Endothelial cell of umbilical vein (primary cell): ENCODE data around the gene RPS2. TPM values are rescaled to one million over a fixed set of nuclear protein-coding genes. Genes with fewer than 3 reads are reported as not detected.

Source experiments
- BruUV-seq: library from RNA; stranded (reverse); fragments of 400-500 nt; replicated peaks from 2 replicates; lab custom pipeline; 2021; lab: Mats Ljungman, UMichigan
- CTCF ChIA-PET: fragments of 300-600, 350-600 bp; sonication (Branson Sonifier 250); formaldehyde crosslinking; loops from one replicate; lab custom pipeline; 2021; ENCODE audit warnings: antibody characterized with exemption, inconsistent platforms; lab: Charles Lee
- POLR2A ChIA-PET: fragments of 300-600, 350-600 bp; sonication (Branson Sonifier 250); formaldehyde crosslinking; loops from one replicate; lab custom pipeline; 2021; ENCODE audit warnings: antibody characterized with exemption, inconsistent platforms; lab: Charles Lee
- DNase-seq: peaks from one replicate; pipeline ENCODE4 v3.0.0-alpha.2; 2011; ENCODE audit warnings: low read depth, low spot score
- FAIRE-seq: peaks from 2 replicates; lab custom pipeline; 2011; peaks lifted over from hg19 to GRCh38; lab: Jason Lieb, UNC
- H2AFZ ChIP-seq: 2 replicates; pipeline ENCODE4 v1.6.0; 2012; ENCODE audit warnings: low read depth, low read length, control low read depth, inconsistent platforms
- H3K27ac ChIP-seq: 2 replicates; pipeline ENCODE4 v1.5.1; 2011; ENCODE audit warnings: low read depth, mild to moderate bottlenecking, control low read depth, low read length, moderate library complexity; ENCODE audit not compliant: insufficient read depth
- H3K27me3 ChIP-seq, 2 experiments: 2 replicates each; pipeline versions ENCODE4 v1.6.0 to v1.6.1; 2011; ENCODE audit warnings: low read length in 2 of 2, mixed read lengths in 1 of 2; ENCODE audit not compliant: control insufficient read depth in 2 of 2, insufficient read depth in 2 of 2
- H3K36me3 ChIP-seq, 2 experiments: 2 replicates in 1 of 2; 3 replicates in 1 of 2; pipeline ENCODE4 v1.5.1; 2011; ENCODE audit warnings: low read length in 2 of 2, mild to moderate bottlenecking in 1 of 2, moderate library complexity in 1 of 2; ENCODE audit not compliant: control insufficient read depth in 2 of 2, insufficient read depth in 2 of 2; ENCODE audit errors: extremely low read depth in 1 of 2
- H3K4me1 ChIP-seq: 3 replicates; pipeline ENCODE4 v1.5.1; 2011; ENCODE audit warnings: mild to moderate bottlenecking, low read length; ENCODE audit not compliant: control insufficient read depth, insufficient read depth; ENCODE audit errors: extremely low read depth
- H3K4me2 ChIP-seq: 2 replicates; pipeline ENCODE4 v1.6.1; 2011; ENCODE audit warnings: low read length, control low read depth, mixed read lengths; ENCODE audit not compliant: insufficient read depth
- H3K4me3 ChIP-seq, 3 experiments: fragments of 200-600 bp in 1 of 3; sonication (generic), shearing (Covaris generic) in 1 of 3; replicated peaks in 1 of 3; 2 replicates each; pipeline ENCODE4 v1.5.1; 2011 to 2016; ENCODE audit warnings: control low read depth in 3 of 3, low read length in 3 of 3, mild to moderate bottlenecking in 2 of 3, inconsistent platforms in 1 of 3, low read depth in 1 of 3, moderate library complexity in 1 of 3; ENCODE audit not compliant: insufficient read depth in 1 of 3
- H3K79me2 ChIP-seq: 2 replicates; pipeline ENCODE4 v1.6.0; 2012; ENCODE audit warnings: low read length, inconsistent platforms; ENCODE audit not compliant: control insufficient read depth, insufficient read depth
- H3K9ac ChIP-seq: replicated peaks from 2 replicates; pipeline ENCODE3; 2011; ENCODE audit warnings: low read length, control low read depth; ENCODE audit not compliant: insufficient read depth; ENCODE audit errors: extremely low read depth
- H3K9me1 ChIP-seq: replicated peaks from 3 replicates; pipeline ENCODE4 v1.6.0; 2011; ENCODE audit warnings: mild to moderate bottlenecking, low read length; ENCODE audit not compliant: control insufficient read depth, insufficient read depth; ENCODE audit errors: extremely low read depth
- H3K9me3 ChIP-seq: replicated peaks from 2 replicates; pipeline ENCODE4 v1.5.1; 2012; ENCODE audit warnings: low read length, inconsistent platforms; ENCODE audit not compliant: control insufficient read depth, insufficient read depth
- H4K20me1 ChIP-seq: replicated peaks from 2 replicates; pipeline ENCODE3; 2011; ENCODE audit warnings: mild to moderate bottlenecking, low read length; ENCODE audit not compliant: control insufficient read depth, insufficient read depth; ENCODE audit errors: extremely low read depth
- EZH2 ChIP-seq: IDR thresholded peaks from 2 replicates; pipeline ENCODE4 v1.6.1; 2012; ENCODE audit warnings: borderline replicate concordance, low read depth, mild to moderate bottlenecking, moderate library complexity, low read length, inconsistent platforms; ENCODE audit not compliant: severe bottlenecking
- FOS ChIP-seq: IDR thresholded peaks from 2 replicates; pipeline ENCODE4 v1.6.1; 2011; ENCODE audit warnings: mild to moderate bottlenecking, low read length, moderate library complexity, borderline replicate concordance; ENCODE audit not compliant: insufficient read depth
- JUN ChIP-seq: IDR thresholded peaks from 2 replicates; pipeline ENCODE4 v1.6.1; 2011; ENCODE audit warnings: borderline replicate concordance, low read depth; ENCODE audit not compliant: insufficient read length, insufficient read depth
- MYC ChIP-seq: IDR thresholded peaks from one replicate; pipeline ENCODE4 v1.6.1; 2011; ENCODE audit warnings: mild to moderate bottlenecking, low read depth, low read length
- POLR2A ChIP-seq: IDR thresholded peaks from 2 replicates; pipeline ENCODE4 v1.6.1; 2012; ENCODE audit warnings: low read depth, mild to moderate bottlenecking, control low read depth, low read length
- dilution Hi-C: fragments of 300-500 bp; cut with MboI; formaldehyde crosslinking; loops from one replicate; pipeline ENCODE4 v1.15.0; 2019; ENCODE audit warnings: low sequenced_read_pairs; ENCODE audit not compliant: extremely low pct_ligation_motif_present
- intact Hi-C: fragments of 100-400 bp; cut with micrococcal nuclease; formaldehyde crosslinking; loops from one replicate; pipeline ENCODE4 v1.10.0; 2022
- polyA plus RNA-seq, 4 experiments: library from polyadenylated mRNA; depleted of rRNA in 3 of 4; stranded (reverse) in 3 of 4; unstranded in 1 of 4; fragments of >200 nt; gene quantifications; 2 replicates each; pipeline versions ENCODE4 v1.2.1 to v1.2.3, GENCODE V29; 2011 to 2012; ENCODE audit warnings: missing spikeins in 1 of 4
- total RNA-seq: library from RNA; stranded (reverse); gene quantifications from 2 replicates; pipeline ENCODE4 v1.2.3, GENCODE V29; 2021
- TF ChIP-seq, protein P1 (sequence below), 2 donors: IDR thresholded peaks; 1 replicate in 1 of 2; 2 replicates in 1 of 2; pipeline ENCODE4 v1.5.1; 2011; ENCODE audit warnings: low read length in 2 of 2, mild to moderate bottlenecking in 2 of 2, moderate library complexity in 2 of 2, control low read depth in 1 of 2, inconsistent platforms in 1 of 2, low read depth in 1 of 2; ENCODE audit not compliant: insufficient read depth in 1 of 2; ENCODE audit errors: extremely low read depth in 1 of 2

RPS2 gene
- total and polyA plus RNA-seq, 2 donors (not counting 3 experiments of a cell fraction or from before 2014, with no cell fraction given): 2,793 to 9,021 TPM

DNA sequence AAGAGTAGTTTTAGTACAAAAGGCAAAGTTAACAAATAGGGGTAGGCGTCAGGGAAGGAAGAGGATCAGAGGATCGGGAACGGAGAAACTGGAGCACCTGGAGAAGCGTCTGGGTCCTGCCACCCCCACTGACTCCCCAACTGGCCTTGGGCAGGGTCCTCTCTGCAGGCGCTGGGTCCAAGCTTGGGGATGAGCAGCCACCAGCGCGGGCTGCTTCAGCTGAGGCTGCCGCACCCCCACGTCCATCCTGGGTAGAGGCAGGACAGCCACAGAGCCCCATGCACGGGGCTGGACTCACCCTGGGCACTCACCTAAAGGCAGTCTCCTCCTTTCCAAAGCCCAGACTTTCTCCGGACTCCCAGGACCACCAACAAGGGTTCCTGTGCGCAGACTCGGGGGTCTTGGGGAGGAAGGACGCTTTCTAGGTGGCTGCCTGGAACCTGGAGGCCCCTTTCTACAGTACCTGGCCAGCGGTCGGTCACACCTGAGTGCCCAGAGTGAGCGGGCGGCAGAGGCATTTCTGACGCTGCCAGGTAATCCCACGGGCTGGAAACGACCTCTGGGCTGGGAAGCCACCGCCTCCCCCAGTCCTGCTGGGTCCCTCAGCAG, 47.5 kb downstream of the RPS2 start:
- CTCF ChIA-PET: interaction anchor here (1.3 kb wide), 1 partner anchor 12 kb away, joined by 4 read pairs; no protein-coding TSS in a partner anchor
- Histone ChIP-seq H3K4me3 (no peak overlapping the region), H3K27ac (no peak overlapping the region), H3K9me3 (no peaks in the 10 kb centered on the region), H3K36me3 (no peaks in the 10 kb centered on the region), H3K9me1 (no peaks in the 10 kb centered on the region), H4K20me1 (no peaks in the 10 kb centered on the region), H3K4me2 (no peak overlapping the region), H2AFZ (no peak overlapping the region), H3K79me2 (no peaks in the 10 kb centered on the region), H3K4me1 (no peaks in the 10 kb centered on the region), H3K27me3 (peaks cover 37 to 38% of the 10 kb centered on the region in 2 experiments), H3K9ac (no peak overlapping the region)
- dilution Hi-C loops: no loop called here
- no TSS peak for BruUV-seq
- intact Hi-C loops: loop anchor here (5.0 kb wide), 1 partner anchor 695 kb away; no protein-coding TSS in a partner anchor
- DNase-seq (no peak), FAIRE-seq (no peak)
- POLR2A ChIA-PET: no interaction called here
- TF ChIP-seq JUN (no peak), FOS (no peak), MYC (no peak), POLR2A (no peak), EZH2 (peak; percentile 75)
- TF ChIP-seq, protein P1, sequence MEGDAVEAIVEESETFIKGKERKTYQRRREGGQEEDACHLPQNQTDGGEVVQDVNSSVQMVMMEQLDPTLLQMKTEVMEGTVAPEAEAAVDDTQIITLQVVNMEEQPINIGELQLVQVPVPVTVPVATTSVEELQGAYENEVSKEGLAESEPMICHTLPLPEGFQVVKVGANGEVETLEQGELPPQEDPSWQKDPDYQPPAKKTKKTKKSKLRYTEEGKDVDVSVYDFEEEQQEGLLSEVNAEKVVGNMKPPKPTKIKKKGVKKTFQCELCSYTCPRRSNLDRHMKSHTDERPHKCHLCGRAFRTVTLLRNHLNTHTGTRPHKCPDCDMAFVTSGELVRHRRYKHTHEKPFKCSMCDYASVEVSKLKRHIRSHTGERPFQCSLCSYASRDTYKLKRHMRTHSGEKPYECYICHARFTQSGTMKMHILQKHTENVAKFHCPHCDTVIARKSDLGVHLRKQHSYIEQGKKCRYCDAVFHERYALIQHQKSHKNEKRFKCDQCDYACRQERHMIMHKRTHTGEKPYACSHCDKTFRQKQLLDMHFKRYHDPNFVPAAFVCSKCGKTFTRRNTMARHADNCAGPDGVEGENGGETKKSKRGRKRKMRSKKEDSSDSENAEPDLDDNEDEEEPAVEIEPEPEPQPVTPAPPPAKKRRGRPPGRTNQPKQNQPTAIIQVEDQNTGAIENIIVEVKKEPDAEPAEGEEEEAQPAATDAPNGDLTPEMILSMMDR (IDR thresholded peaks at IDR 0.05; ENCODE audit: extremely low read depth in 1 of 2, insufficient read depth in 1 of 2, low read depth in 1 of 2, low read length in 2 of 2): no peak
